ENCODE data around the gene WBP2. TPM values are rescaled to one million over a fixed set of nuclear protein-coding genes. Genes with fewer than 3 reads are reported as not detected.
"Not testable (repeated sequence)": the region's sequence is repeated elsewhere in the genome, so short reads cannot be mapped to it uniquely, and the experiment has no call there.

WBP2 gene
- total and polyA plus RNA-seq, 12 donors: 130 to 210 (median 173) TPM

DNA sequence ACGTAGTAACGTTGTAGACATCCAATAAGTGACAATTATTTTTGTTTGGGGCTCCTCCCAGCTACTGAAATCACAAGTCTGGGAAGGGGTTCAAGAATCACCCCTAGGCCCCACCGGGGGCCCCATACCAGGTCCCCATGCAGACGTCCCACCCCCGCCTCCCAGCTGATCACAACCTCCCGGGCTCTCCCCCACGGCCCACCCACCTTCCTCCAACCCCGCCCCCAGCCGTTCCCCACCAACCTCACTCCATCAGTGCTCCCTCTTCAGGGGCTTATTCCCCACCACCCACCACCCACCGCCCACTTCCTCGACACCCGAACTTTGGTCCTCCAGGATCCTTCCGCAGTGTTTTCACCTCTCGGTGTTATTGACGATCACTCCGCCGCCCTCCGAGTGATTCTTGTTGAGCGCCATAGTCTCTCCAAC, 240 bp downstream of the WBP2 start:
- Histone ChIP-seq H3K36me3 (peaks cover 0 to 36% (median 9%) of the 10 kb centered on the region in 9 donors), H3K4me3 (peak overlapping the region; percentile 63 to 85 (median 82)), H3K9me3 (no peaks in the 10 kb centered on the region), H3K27me3 (no peaks in the 10 kb centered on the region), H3K27ac (peak overlapping the region; percentile 70 to 99 (median 98)), H3K4me1 (peaks cover 32 to 82% (median 67%) of the 10 kb centered on the region in 9 donors)
- ATAC-seq (peak; percentile 1 to 28 (median 16)), DNase-seq (no peak)
- intact Hi-C loops (cut with DNase I): loop anchor here in 5 of 10 donors (1.0 to 5.0 kb wide), 6 partner anchors 24 to 73 kb away; partner anchors contain the start of genes UNK (in 4 of the 5), TRIM65 (in 3 of the 5) and TRIM47 (in 1 of the 5)
- TF ChIP-seq, protein P1, sequence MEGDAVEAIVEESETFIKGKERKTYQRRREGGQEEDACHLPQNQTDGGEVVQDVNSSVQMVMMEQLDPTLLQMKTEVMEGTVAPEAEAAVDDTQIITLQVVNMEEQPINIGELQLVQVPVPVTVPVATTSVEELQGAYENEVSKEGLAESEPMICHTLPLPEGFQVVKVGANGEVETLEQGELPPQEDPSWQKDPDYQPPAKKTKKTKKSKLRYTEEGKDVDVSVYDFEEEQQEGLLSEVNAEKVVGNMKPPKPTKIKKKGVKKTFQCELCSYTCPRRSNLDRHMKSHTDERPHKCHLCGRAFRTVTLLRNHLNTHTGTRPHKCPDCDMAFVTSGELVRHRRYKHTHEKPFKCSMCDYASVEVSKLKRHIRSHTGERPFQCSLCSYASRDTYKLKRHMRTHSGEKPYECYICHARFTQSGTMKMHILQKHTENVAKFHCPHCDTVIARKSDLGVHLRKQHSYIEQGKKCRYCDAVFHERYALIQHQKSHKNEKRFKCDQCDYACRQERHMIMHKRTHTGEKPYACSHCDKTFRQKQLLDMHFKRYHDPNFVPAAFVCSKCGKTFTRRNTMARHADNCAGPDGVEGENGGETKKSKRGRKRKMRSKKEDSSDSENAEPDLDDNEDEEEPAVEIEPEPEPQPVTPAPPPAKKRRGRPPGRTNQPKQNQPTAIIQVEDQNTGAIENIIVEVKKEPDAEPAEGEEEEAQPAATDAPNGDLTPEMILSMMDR (IDR thresholded peaks at IDR 0.05): no peak
- 1% methylated on average over 18 to 19 of the region's 19 CpGs for WGBS, 2 donors

DNA sequence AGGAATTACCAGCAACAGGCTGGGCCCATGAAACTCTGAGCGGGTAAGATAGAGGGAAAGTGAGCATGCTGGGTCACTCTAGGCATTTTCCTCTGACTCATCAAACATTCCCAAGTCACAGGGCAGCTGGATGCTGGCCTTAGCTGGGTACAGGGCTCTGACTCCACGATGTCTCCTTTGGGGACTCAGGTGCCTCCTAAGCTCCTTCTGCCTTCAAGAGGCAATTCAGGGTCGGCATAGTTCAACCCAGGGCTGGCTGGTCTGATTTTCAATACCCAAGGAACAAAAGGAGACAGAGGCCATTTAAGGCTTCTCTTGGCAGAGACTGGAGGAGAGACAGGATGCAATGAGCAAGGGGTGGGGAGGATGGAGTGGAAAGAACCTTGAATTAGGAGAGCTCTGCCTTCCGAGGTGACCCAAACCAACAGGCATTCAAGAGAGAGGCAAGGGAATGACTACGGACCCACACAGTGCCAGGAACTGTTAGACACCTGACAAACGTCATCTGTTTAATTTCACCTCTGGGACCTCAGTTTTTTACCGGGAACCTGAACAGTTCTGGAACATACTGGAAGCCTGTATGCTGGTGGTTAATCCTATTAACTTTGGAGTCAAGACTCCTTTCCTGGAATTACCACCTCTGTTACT, 910 bp downstream of the WBP2 start:
- 17 to 18% methylated on average over 7 of the region's 7 CpGs for WGBS, 2 donors
- peak in 3 of 8 donors; percentile 0 to 11 (median 3) for ATAC-seq
- no peak for DNase-seq

DNA sequence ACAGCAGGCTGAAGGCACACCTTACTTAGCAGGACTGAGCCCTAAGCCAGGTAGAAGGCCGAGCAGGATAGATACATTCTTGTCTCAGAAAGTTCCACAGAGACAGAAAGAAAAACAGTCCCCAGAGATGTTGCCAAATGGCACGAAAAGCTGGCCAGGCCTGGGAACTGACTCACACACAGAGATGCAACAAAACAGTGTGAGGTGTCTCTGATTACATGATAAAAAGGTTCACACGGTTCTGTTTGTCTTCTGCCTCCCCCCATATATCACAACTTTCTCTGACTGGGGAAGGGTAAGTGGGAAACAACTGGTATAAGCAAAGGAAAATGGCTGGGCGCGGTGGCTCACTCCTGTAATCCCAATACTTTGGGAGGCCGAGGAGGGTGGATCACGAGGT, 1.7 kb downstream of the WBP2 start:
- Histone ChIP-seq H3K36me3 (peaks cover 0 to 51% (median 10%) of the 10 kb centered on the region in 9 donors), H3K9me3 (no peaks in the 10 kb centered on the region), H3K27me3 (no peaks in the 10 kb centered on the region), H3K4me1 (peaks cover 36 to 85% (median 73%) of the 10 kb centered on the region in 9 donors), H3K27ac (peak overlapping the region in 9 of 10 donors; percentile 86 to 99 (median 98)), H3K4me3 (peak overlapping the region in 5 of 10 donors; percentile 81 to 85 (median 83))
- DNase-seq (no peak), ATAC-seq (no peak)
- TF ChIP-seq, protein P1 (IDR thresholded peaks at IDR 0.05): no peak
- 69 to 72% methylated on average over 7 of the region's 7 CpGs for WGBS, 2 donors
- intact Hi-C loops (cut with DNase I): no loop called here

More for the DNA sequence above, 910 bp downstream of the WBP2 start:
- intact Hi-C loops (cut with DNase I): loop anchor here in 3 of 10 donors (2.0 kb wide), 3 partner anchors 25 to 69 kb away; partner anchors contain the start of genes UNK (in 2 of the 3), TRIM47 (in 1 of the 3) and TRIM65 (in 1 of the 3)
- peaks cover 0 to 43% (median 9%) of the 10 kb centered on the region in 9 donors for H3K36me3 ChIP-seq
- peak overlapping the region; percentile 70 to 99 (median 98) for H3K27ac ChIP-seq
- H3K27me3 ChIP-seq: no peaks in the 10 kb centered on the region
- peak overlapping the region; percentile 63 to 85 (median 82) for H3K4me3 ChIP-seq
- H3K9me3 ChIP-seq: no peaks in the 10 kb centered on the region
- H3K4me1 ChIP-seq: peaks cover 36 to 84% (median 73%) of the 10 kb centered on the region in 9 donors
- TF ChIP-seq, protein P1 (IDR thresholded peaks at IDR 0.05): no peak

DNA sequence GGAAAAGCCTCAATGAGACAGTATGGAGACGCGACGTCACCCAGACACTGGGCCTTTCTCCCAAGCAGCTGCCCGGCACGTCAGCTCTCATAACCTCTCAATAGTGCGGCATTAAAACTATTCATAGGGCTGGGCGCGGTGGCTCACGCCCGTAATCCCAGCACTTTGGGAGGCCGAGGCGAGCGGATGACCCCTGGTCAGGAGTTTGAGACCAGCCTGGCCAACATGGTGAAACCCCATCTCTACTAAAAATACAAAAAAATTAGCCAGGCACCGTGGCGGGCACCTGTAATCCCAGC, 3.5 kb downstream of the WBP2 start:
- H3K4me1 ChIP-seq: peaks cover 46 to 90% (median 83%) of the 10 kb centered on the region in 9 donors
- H3K9me3 ChIP-seq; ATAC-seq; DNase-seq; intact Hi-C loops (cut with DNase I); H3K4me3 ChIP-seq; H3K27me3 ChIP-seq: not testable (repeated sequence)
- 92 to 94% methylated on average over 15 of the region's 15 CpGs for WGBS, 2 donors
- H3K27ac ChIP-seq: peak overlapping the region; percentile 11 to 92 (median 82)
- H3K36me3 ChIP-seq: peaks cover 0 to 69% (median 28%) of the 10 kb centered on the region in 9 donors

Measured in heart right ventricle (tissue), 16 donors.